LHCN-M2 (cell line): ENCODE data around the gene SLC22A13. TPM values are rescaled to one million over a fixed set of nuclear protein-coding genes. Genes with fewer than 3 reads are reported as not detected.

Experiments
- total RNA-seq: library from RNA; depleted of rRNA; stranded (reverse); fragments of >200 nt; gene quantifications from 2 replicates; pipeline ENCODE4 v1.2.3, GENCODE V29; 2014; rRNA removed

SLC22A13 gene
- total RNA-seq, 1 experiment from 2014 or later = 0.29 TPM

Other genes with a start within 250 kb of the SLC22A13 start
- 17.2 and 17.4 TPM in 2 replicates for gene PLCD1, start 236.2 kb upstream of the SLC22A13 start, total RNA-seq
- 0.13 TPM in 1 of 2 replicates, not detected in the other for gene DLEC1, start 226.6 kb upstream of the SLC22A13 start, total RNA-seq
- gene ACAA1, start 128.7 kb upstream of the SLC22A13 start, total RNA-seq = 16.7 and 23.4 TPM in 2 replicates
- 9.3 and 11.4 TPM in 2 replicates for gene MYD88, start 127.2 kb upstream of the SLC22A13 start, total RNA-seq
- 78.9 and 81.3 TPM in 2 replicates for gene OXSR1, start 100.3 kb upstream of the SLC22A13 start, total RNA-seq
- not detected in 2 replicates for gene SLC22A14, start 16.5 kb downstream of the SLC22A13 start, total RNA-seq
- gene XYLB, start 81.0 kb downstream of the SLC22A13 start, total RNA-seq = 2.2 and 3.0 TPM in 2 replicates
- gene ACVR2B, start 188.1 kb downstream of the SLC22A13 start, total RNA-seq = 1.5 and 1.7 TPM in 2 replicates
- 21.4 and 22.6 TPM in 2 replicates for gene EXOG, start 230.5 kb downstream of the SLC22A13 start, total RNA-seq